CD4-positive, alpha-beta T cell treated with Interleukin-1 beta for 1 hour (primary cell): ENCODE measurements around the gene ZNF534.
"Not testable (repeated sequence)": the region's sequence is repeated elsewhere in the genome, so short reads cannot be mapped to it uniquely, and the experiment has no call there.

Experiments
- DNase-seq, 2 donors: peaks; one replicate each; pipeline ENCODE4 v3.0.0-alpha.2; 2020 to 2022

ZNF534 gene

GRCh38 chr19:52428937-52429336 lies at the start of gene ZNF534:
ZNF534 (plus strand) TSS chr19:52429148; CDS start chr19:52431475, 2,327 bp downstream.
- no peak for DNase-seq

GRCh38 chr19:52391135-52391534 lies 37.8 kb upstream of the ZNF534 start:
- no peak for DNase-seq

GRCh38 chr19:52397310-52398080 lies 31.5 kb upstream of the ZNF534 start, which contains the start of gene ZNF528:
ZNF528 (plus strand) TSS chr19:52397849; CDS start chr19:52402014, 4,165 bp downstream.
- peak; percentile 92 to 93 for DNase-seq

GRCh38 chr19:52398081-52398441 lies 30.9 kb upstream of the ZNF534 start:
- peak in 1 of 2 donors; percentile 3 for DNase-seq

- no peak for DNase-seq
Observed at GRCh38 chr19:52410276-52410675, 18.7 kb upstream of the ZNF534 start.

- DNase-seq, result no peak
Observed at GRCh38 chr19:52415711-52416110, 13.2 kb upstream of the ZNF534 start.

- no peak for DNase-seq
Observed at GRCh38 chr19:52442179-52442578, 13.2 kb downstream of the ZNF534 start.

- DNase-seq, result no peak
Observed at GRCh38 chr19:52444506-52444905, 15.6 kb downstream of the ZNF534 start.

- DNase-seq, result no peak
Observed at GRCh38 chr19:52451241-52451640, 22.3 kb downstream of the ZNF534 start.

- DNase-seq, result peak; percentile 65 to 72
Observed at GRCh38 chr19:52453324-52454094, 24.6 kb downstream of the ZNF534 start, which contains the start of gene ZNF578. ZNF578 (plus strand) TSS chr19:52453553; CDS start chr19:52501846, 48,293 bp downstream.

- DNase-seq, result no peak
Observed at GRCh38 chr19:52464798-52465470, 36.0 kb downstream of the ZNF534 start.

- no peak for DNase-seq
Observed at GRCh38 chr19:52473655-52474350, 44.9 kb downstream of the ZNF534 start.

GRCh38 chr19:52474351-52475127 lies 45.6 kb downstream of the ZNF534 start:
- no peak for DNase-seq

- DNase-seq, result not testable (repeated sequence)
Observed at GRCh38 chr19:52484111-52484743, 55.3 kb downstream of the ZNF534 start.

GRCh38 chr19:52485064-52485463 lies 56.1 kb downstream of the ZNF534 start:
- not testable (repeated sequence) for DNase-seq

GRCh38 chr19:52485561-52486240 lies 56.8 kb downstream of the ZNF534 start:
- DNase-seq, result not testable (repeated sequence)

- peak; percentile 0 to 5 for DNase-seq
Observed at GRCh38 chr19:52492201-52492993, 63.4 kb downstream of the ZNF534 start.

GRCh38 chr19:52492994-52493470 lies 64.1 kb downstream of the ZNF534 start:
- no peak for DNase-seq

GRCh38 chr19:52494518-52494917 lies 65.6 kb downstream of the ZNF534 start:
- DNase-seq, result no peak

- no peak for DNase-seq
Observed at GRCh38 chr19:52498571-52498970, 69.6 kb downstream of the ZNF534 start.
